Lower leg skin (tissue), 4 donors: ENCODE results near the gene PIWIL4. TPM values are rescaled to one million over a fixed set of nuclear protein-coding genes. Genes with fewer than 3 reads are reported as not detected.

Experiments used
- DNase-seq, 2 donors: peaks; one replicate each; pipeline ENCODE4 v3.0.0-alpha.2; 2019; ENCODE audit warnings: low spot score in 2 of 2
- H3K4me3 ChIP-seq: fragments of 200-600 bp; sonication (generic); 2 replicates; pipeline ENCODE4 v1.5.1; 2017; ENCODE audit warnings: mild to moderate bottlenecking, low read depth; ENCODE audit not compliant: poor library complexity, severe bottlenecking
- CTCF ChIP-seq, 3 donors: fragments of 450-650 bp; IDR thresholded peaks; one replicate each; pipeline ENCODE4 v1.5.1; 2016; ENCODE audit warnings: antibody characterized with exemption in 3 of 3, mild to moderate bottlenecking in 3 of 3, moderate library complexity in 2 of 3
- POLR2A ChIP-seq, 2 donors: fragments of 450-650 bp; IDR thresholded peaks; one replicate each; pipeline ENCODE4 v1.6.1; 2016 to 2017; ENCODE audit warnings: antibody characterized with exemption in 2 of 2, mild to moderate bottlenecking in 1 of 2, moderate library complexity in 1 of 2
- WGBS, 2 donors: methylation state at CpG; one replicate each; pipeline ENCODE4 v1.1.5; 2018; 5-methylcytosine and 5-hydroxymethylcytosine counted together
- intact Hi-C: fragments of 100-400 bp; cut with DNase I; formaldehyde crosslinking; loops from one replicate; pipeline ENCODE4 v1.15.0; 2023; ENCODE audit warnings: low total_unique reads
- total RNA-seq, 4 donors: library from RNA; depleted of rRNA; stranded (reverse); fragments of >200 nt; gene quantifications; one replicate each; pipeline ENCODE4 v1.1.0, GENCODE V29; 2016

PIWIL4 gene
- total RNA-seq, 4 donors from 2014 or later = 0.67 to 3.3 (median 1.6) TPM

- WGBS, 2 donors = 96 to 99% methylated on average over 4 of the region's 4 CpGs
- DNase-seq = no peak
- H3K4me3 ChIP-seq = no peak overlapping the region
- intact Hi-C loops = no loop called here
- TF ChIP-seq CTCF (IDR thresholded peaks at IDR 0.05) (no peak), POLR2A (IDR thresholded peaks at IDR 0.05) (no peak)
Measured at GRCh38 chr11:94558932-94559331, 8.2 kb upstream of the PIWIL4 start.

GRCh38 chr11:94559361-94559760 is 7.8 kb upstream of the PIWIL4 start:
- intact Hi-C loops = no loop called here
- no peak for TF ChIP-seq CTCF (IDR thresholded peaks at IDR 0.05)
- no peak for TF ChIP-seq POLR2A (IDR thresholded peaks at IDR 0.05)
- DNase-seq = no peak
- 92 to 94% methylated on average over 2 of the region's 2 CpGs for whole genome bisulfite sequencing, 2 donors
- H3K4me3 ChIP-seq = no peak overlapping the region

DNA sequence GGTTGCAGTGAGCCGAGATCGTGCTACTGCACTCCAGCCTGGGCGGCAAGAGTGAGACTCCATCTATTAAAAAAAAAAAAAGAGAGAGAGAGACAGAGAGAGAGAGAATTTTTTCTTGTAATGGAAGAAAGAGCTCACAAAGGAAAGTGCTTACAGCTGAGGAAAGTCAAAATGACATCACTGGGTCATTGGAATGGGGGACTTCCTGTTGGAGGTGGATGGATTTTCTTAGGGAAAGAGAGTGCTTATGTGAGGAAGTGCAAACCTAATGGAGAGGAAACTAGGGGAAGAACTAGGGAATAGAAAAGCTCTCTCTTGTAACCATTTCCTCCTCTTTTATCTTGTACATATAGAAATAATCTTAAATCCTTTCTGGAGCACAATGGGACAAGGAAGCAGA is 6.3 kb upstream of the PIWIL4 start:
- WGBS, 2 donors = 91 to 100% methylated on average over 3 of the region's 3 CpGs
- intact Hi-C loops = no loop called here
- TF ChIP-seq CTCF (IDR thresholded peaks at IDR 0.05) (no peak), POLR2A (IDR thresholded peaks at IDR 0.05) (no peak)
- no peak overlapping the region for H3K4me3 ChIP-seq
- DNase-seq = no peak

GRCh38 chr11:94563176-94563847 is 3.9 kb upstream of the PIWIL4 start:
- intact Hi-C loops = no loop called here
- TF ChIP-seq POLR2A (IDR thresholded peaks at IDR 0.05) (no peak), CTCF (IDR thresholded peaks at IDR 0.05) (no peak)
- no peak for DNase-seq
- 32 to 37% methylated on average over 4 of the region's 4 CpGs for WGBS, 2 donors
- no peak overlapping the region for H3K4me3 ChIP-seq

GRCh38 chr11:94563848-94564467 is 3.2 kb upstream of the PIWIL4 start:
- 60 to 61% methylated on average over 8 of the region's 8 CpGs for WGBS, 2 donors
- no peak for DNase-seq
- H3K4me3 ChIP-seq = no peak overlapping the region
- intact Hi-C loops = no loop called here
- TF ChIP-seq CTCF (IDR thresholded peaks at IDR 0.05) (no peak), POLR2A (IDR thresholded peaks at IDR 0.05) (no peak)
